Measurements from ENCODE around the gene ACTRT2.

GRCh38 chr1:2972879-2973575, 48.2 kb upstream of the ACTRT2 start:
- TF ChIP-seq POLR2AphosphoS5 (IDR thresholded peaks at IDR 0.05) (no peak), POLR2A (IDR thresholded peaks at IDR 0.05) (no peak)

All from sigmoid colon (tissue), 4 donors.